GM21367 (cell line): ENCODE measurements around the gene TRPM1.

ENCODE experiments used
- ATAC-seq: cut with Tn5 transposase; IDR thresholded peaks from one replicate; pipeline ENCODE4 v1.9.1; 2021; ENCODE audit not compliant: unreplicated experiment

Gene TRPM1

GRCh38 chr15:31023841-31024240 is 77.7 kb downstream of the TRPM1 start:
- no peak for ATAC-seq

DNA sequence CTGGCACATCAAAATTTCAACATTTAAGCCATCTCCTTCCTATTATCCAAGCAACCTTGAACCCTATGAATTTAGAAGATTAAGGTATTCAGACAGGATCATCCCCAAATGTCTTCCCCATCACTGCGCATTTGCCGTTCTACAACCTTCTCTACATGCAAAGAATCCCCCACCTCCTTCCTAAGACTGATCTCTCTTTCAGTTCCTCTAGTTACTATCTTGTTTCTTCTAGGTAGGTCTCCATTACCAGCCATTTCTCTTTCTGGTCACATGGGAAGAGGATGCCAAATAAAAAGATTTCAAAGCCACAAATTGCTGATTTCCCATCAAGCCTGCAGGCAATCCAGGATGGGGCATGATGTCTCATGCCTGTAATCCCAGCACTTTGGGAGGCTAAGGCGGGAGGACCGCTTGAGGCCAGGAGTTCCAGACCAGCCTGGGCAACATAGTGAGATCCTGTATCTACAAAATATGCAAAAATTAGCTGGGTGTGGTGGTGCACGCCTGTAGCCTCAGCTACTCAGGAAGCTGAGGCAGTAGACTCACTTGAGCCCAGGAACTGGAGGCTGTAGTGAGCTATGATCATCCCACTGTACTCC is 80.4 kb downstream of the TRPM1 start:
- no peak for ATAC-seq

- no peak for ATAC-seq
Measured at GRCh38 chr15:31020542-31020941, 81.0 kb downstream of the TRPM1 start.

GRCh38 chr15:31019986-31020385 is 81.5 kb downstream of the TRPM1 start:
- no peak for ATAC-seq

GRCh38 chr15:31017311-31017710 is 84.2 kb downstream of the TRPM1 start:
- no peak for ATAC-seq

DNA sequence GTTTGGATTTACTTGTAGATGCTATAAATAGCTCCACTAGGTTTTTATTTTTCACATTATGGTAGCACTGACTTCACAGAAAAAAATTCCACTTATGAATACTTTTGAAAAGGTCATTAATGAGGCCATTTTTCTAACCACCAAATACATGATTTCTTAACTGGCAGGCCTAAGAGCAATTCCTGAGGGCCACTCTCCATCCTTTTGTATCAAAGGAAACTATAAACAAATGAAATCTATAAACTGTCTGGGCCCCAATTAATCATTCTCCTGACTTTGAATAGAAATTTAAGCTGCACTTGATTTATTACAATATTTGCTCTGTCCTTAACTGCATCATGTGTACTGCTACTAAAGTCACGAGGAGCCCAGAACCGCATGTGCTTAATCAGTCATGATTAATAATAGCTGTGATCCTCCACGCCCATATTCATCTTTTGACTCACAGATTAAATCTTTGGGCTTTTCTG is 85.0 kb downstream of the TRPM1 start:
- ATAC-seq = no peak

GRCh38 chr15:31014608-31014925 is 87.0 kb downstream of the TRPM1 start:
- no peak for ATAC-seq

GRCh38 chr15:31013863-31014607 is 87.5 kb downstream of the TRPM1 start:
- ATAC-seq = peak; percentile 84

GRCh38 chr15:31012455-31012854 is 89.1 kb downstream of the TRPM1 start:
- ATAC-seq = no peak

GRCh38 chr15:31010036-31010435 is 91.5 kb downstream of the TRPM1 start:
- ATAC-seq = no peak

GRCh38 chr15:31005660-31006059 is 95.9 kb downstream of the TRPM1 start:
- no peak for ATAC-seq

DNA sequence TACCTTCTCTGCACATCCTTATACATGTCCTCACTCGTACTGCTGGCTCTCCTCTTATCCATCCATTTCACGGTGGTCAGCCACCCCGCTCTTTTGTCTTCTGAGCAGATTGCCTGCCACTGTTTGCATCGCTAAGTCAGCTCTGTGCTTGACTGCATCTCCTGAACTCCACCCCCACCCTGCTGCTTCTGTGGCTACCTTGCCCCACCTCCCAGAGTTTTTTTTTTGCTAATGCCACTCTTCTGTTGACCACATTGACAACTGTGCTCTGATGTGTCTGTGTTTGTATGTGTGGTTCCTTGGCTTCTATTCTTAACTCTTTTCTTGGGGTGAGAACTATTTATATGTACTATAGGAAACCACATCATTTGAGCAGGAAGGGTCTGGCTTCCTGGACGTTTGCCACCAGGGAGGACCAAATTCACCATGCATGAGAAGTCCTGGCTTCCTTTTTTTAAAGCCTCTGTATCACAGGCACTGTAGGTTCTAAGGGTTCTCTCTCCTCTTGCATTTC is 97.2 kb downstream of the TRPM1 start:
- peak; percentile 77 for ATAC-seq

DNA sequence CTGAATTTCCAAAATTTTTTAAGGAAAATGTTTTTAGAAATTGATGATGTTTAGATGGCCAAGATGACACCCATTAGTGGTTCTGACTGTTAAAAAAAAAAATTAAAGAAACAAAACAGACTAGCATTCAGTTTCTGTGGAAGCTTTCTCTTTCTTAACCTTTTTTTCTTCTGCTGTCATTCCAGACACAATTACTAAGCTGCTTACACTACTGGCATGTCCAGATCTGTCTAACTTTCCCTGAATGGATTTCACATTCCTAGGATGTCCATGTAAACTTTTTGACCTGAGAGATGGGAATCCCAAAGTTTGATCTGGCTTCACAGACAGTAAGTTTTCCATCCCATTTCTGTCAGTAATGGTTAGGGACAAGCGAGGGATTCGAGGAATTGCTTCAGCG is 99.8 kb downstream of the TRPM1 start:
- ATAC-seq = no peak

- ATAC-seq = no peak
Measured at GRCh38 chr15:30999729-31000128, 101.8 kb downstream of the TRPM1 start.

DNA sequence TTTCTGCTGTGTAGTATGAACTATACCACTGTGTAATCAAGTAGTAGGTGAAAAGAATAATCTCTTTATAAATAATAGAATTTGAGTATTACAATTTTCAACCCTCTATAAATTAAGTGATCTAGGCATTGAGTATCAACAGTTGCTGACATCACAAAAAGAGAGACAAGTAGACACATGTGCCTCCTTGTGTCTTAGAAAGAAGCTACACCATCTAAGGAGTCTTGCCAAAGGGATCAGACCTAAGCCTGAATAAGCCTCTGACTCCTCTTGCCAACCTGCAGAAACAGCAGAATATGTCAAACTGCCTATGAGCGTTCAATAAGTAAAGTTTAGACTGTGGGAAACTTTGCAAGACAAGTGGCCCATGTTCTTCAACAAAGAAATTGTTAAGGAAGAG is 104.3 kb downstream of the TRPM1 start:
- ATAC-seq = no peak

- no peak for ATAC-seq
Measured at GRCh38 chr15:30992249-30992864, 109.2 kb downstream of the TRPM1 start.

DNA sequence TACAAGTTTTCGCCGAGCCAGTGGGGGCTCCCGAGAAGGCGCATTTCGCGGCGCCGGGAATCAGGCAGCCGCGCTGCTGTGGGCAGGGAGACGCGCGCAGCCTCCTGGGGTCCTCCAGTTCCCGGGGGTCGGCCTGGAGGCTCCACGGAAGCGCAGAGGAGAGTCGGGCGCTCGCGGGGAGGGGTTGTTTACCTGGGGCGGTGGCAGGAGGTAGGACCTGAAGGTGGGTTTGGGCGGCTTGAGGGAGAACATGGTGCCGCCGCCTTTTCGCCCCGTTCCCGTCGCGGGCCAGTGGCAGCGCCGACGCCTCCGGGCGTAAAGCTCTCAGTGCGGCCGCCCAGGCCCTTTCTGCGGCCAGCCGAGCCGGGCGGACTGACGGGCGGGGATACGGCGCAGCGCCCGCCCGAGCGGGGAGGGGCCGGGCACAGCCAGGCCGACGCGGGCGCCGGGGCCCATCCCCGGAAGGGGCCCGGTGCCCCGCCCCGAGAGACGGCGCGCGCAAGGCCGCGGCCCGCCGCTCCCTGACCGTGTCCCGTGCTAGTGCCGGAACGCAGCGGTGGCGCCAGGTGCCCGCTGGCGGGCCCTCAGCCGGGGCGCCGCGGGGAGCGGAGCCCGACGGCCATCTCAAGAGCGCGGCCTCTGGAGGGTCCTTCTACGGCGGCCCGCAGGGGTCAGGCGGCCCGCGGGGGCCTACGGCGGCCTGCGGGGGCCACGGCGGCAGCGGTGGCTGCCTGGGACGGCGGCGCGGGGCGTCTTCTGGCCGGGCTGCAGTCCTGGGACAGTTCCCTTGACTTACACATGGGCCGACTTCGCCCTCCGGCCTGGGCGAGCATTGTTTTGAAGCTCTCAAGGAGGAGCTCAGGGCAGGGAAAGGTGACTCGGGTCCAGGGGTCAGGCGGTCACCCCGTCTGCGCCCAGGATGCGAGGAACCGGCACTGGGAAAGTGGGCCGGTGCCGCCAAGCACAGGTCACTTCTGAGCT is 110.0 kb downstream of the TRPM1 start, which contains the start of gene MTMR10:
MTMR10 (minus strand) TSS at position 374 of the 981 bp plus-strand sequence; CDS start at position 252, 122 bp downstream.
- ATAC-seq = peak; percentile 87

- peak; percentile 6 for ATAC-seq
Measured at GRCh38 chr15:30990446-30991254, 110.9 kb downstream of the TRPM1 start.

DNA sequence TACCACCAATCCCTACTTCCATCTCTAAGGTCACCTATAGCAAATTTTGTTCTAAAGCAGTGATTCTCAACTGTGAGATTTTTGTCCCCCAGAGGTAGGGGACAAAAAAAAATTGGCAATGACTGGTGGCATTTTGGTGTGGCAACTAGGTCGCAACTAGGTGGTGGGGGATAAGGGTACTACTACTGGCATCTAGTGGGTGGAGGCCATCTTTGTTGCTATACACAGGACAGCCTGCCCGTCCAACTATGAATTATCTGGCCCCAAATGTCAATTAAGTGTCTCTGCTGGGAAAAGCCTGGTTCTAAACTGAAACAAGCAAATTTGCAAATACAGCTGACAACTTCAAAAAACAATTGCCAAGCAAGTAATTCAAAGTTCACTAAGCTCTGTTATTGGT is 111.5 kb downstream of the TRPM1 start:
- no peak for ATAC-seq

DNA sequence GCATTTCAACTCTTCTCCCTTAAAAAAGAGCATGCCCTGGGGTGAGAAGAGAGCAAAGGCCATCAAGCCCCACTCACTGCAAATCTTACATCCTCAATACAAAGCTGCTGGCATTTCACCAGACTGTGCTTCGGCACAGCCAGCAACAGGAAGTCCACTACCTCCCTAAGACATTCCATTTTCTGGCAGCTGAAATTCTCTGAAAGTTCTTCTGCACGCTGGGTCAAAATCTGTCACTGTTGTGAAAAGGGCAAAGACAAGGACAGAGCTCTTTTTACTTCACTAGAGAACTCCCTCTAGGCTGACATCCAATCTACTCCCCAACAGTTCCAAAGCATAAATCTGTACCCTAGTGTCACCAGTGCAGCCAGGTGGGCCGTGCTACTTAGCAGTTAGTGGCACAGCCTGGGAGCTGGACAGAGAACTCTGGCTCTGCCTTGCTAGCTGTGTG is 116.4 kb downstream of the TRPM1 start:
- ATAC-seq = no peak
